Mesendoderm (in vitro differentiated cells): Measurements from ENCODE around the gene MLF2. TPM values are rescaled to one million over a fixed set of nuclear protein-coding genes. Genes with fewer than 3 reads are reported as not detected.

Experiments
- DNase-seq: peaks from one replicate; pipeline ENCODE4 v3.0.0; 2013
- H2AK5ac ChIP-seq: 2 replicates; pipeline ENCODE4 v1.6.1; 2013; ENCODE audit warnings: low read length, inconsistent platforms
- H2BK120ac ChIP-seq: 2 replicates; pipeline ENCODE4 v1.6.1; 2013; ENCODE audit warnings: low read depth, mild to moderate bottlenecking, low read length, moderate library complexity, mixed read lengths
- H2BK15ac ChIP-seq: replicated peaks from 2 replicates; pipeline ENCODE4 v1.6.1; 2013; ENCODE audit warnings: low read depth, mild to moderate bottlenecking, moderate library complexity
- H2BK5ac ChIP-seq: 2 replicates; pipeline ENCODE4 v1.6.1; 2013; ENCODE audit warnings: low read length, inconsistent platforms
- H3K18ac ChIP-seq: 2 replicates; pipeline ENCODE4 v1.6.1; 2013; ENCODE audit warnings: mild to moderate bottlenecking, low read length, mixed read lengths
- H3K23ac ChIP-seq: one replicate; pipeline ENCODE4 v1.6.1; 2013; ENCODE audit warnings: low read length
- H3K27ac ChIP-seq: 2 replicates; pipeline ENCODE4 v1.5.1; 2013; ENCODE audit warnings: low read depth, mild to moderate bottlenecking, inconsistent platforms, low read length, moderate library complexity
- H3K27me3 ChIP-seq: 2 replicates; pipeline ENCODE4 v1.6.1; 2013; ENCODE audit warnings: low read length, control low read depth, mild to moderate bottlenecking, inconsistent platforms; ENCODE audit not compliant: insufficient read depth, poor library complexity
- H3K36me3 ChIP-seq: 2 replicates; pipeline ENCODE4 v1.6.1; 2013; ENCODE audit warnings: low read length, inconsistent platforms; ENCODE audit not compliant: control insufficient read depth, insufficient read depth
- H3K4ac ChIP-seq: one replicate; pipeline ENCODE4 v1.6.1; 2013; ENCODE audit warnings: low read depth, mild to moderate bottlenecking, low read length, moderate library complexity
- H3K4me1 ChIP-seq: 2 replicates; pipeline ENCODE4 v1.6.1; 2013; ENCODE audit warnings: low read depth, low read length, inconsistent platforms; ENCODE audit not compliant: control insufficient read depth
- H3K4me2 ChIP-seq: 2 replicates; pipeline ENCODE4 v1.6.1; 2013; ENCODE audit warnings: low read length
- H3K4me3 ChIP-seq: 2 replicates; pipeline ENCODE4 v1.5.1; 2013; ENCODE audit warnings: mild to moderate bottlenecking, low read length
- H3K56ac ChIP-seq: one replicate; pipeline ENCODE4 v1.6.1; 2013; ENCODE audit warnings: low read length
- H3K79me1 ChIP-seq: 2 replicates; pipeline ENCODE4 v1.6.1; 2013; ENCODE audit warnings: low read length, inconsistent platforms
- H3K79me2 ChIP-seq: 2 replicates; pipeline ENCODE4 v1.6.1; 2013; ENCODE audit warnings: mild to moderate bottlenecking, low read length; ENCODE audit not compliant: control insufficient read depth, insufficient read depth
- H3K9ac ChIP-seq: 2 replicates; pipeline ENCODE4 v1.6.1; 2013; ENCODE audit warnings: low read length, inconsistent platforms
- H4K5ac ChIP-seq: one replicate; pipeline ENCODE4 v1.6.1; 2013; ENCODE audit warnings: low read length
- H4K8ac ChIP-seq: one replicate; pipeline ENCODE4 v1.6.1; 2013; ENCODE audit warnings: low read depth, mild to moderate bottlenecking, control low read depth, low read length, moderate library complexity
- whole genome bisulfite sequencing: extraction: QIAGEN DNeasy Blood & Tissue Kit; methylation state at CpG from one replicate; pipeline ENCODE4 v1.1.7; 2013; ENCODE audit warnings: low lambda C conversion rate, missing lambda C conversion rate; ENCODE audit not compliant: insufficient coverage; ENCODE audit errors: extremely low coverage; 5-methylcytosine and 5-hydroxymethylcytosine counted together
- small RNA-seq: library from polyadenylated mRNA; stranded (forward); fragments of <200 nt; extraction: miRNeasy Mini kit (QIAGEN cat#:217004); gene quantifications from one replicate; pipeline ENCODE3, GENCODE V24; 2013; ENCODE audit not compliant: insufficient read depth

MLF2 gene

DNA sequence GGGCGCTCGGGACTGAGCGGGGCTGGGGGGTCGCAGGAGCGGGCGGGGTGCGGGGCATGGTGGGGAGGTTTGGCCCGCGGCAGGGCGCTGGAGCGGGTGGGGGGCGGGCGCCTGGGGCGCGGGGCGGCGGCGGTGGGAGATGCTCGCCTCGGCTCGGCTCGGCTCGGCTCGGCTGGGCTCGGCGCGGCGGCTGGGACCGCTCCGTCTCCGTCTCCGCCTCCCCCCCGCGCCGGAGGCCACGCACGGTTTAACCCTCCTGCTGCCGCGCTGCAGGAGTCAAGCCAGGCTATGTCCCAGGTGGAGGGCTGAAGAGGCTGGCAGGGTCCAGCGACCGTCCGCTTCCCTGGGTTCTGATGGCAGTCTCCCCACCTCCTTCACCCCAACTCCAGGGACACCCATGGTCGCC lies 52.3 kb downstream of the MLF2 start, which contains the start of gene PIANP:
PIANP (minus strand) TSS at position 170 of the 406 bp plus-strand sequence. CDS start 2,754 bp downstream, outside the sequence.
- H4K5ac ChIP-seq, result no peak within 1 kb of the TSS
- H3K4me3 ChIP-seq, result peak within 1 kb of the TSS; percentile 64
- peaks cover 5% of the 10 kb centered on the region for H3K4me1 ChIP-seq
- peak within 1 kb of the TSS; percentile 95 for H3K4me2 ChIP-seq
- H3K18ac ChIP-seq, result peak within 1 kb of the TSS; percentile 77
- H2BK5ac ChIP-seq, result no peak within 1 kb of the TSS
- H3K9ac ChIP-seq, result peak within 1 kb of the TSS; percentile 78
- H2BK120ac ChIP-seq, result no peak within 1 kb of the TSS
- H3K79me2 ChIP-seq, result no peaks in the 10 kb centered on the region
- no peak within 1 kb of the TSS for H2BK15ac ChIP-seq
- no peaks in the 10 kb centered on the region for H3K79me1 ChIP-seq
- H3K27me3 ChIP-seq, result peaks cover 6% of the 10 kb centered on the region
- H2AK5ac ChIP-seq, result no peak within 1 kb of the TSS
- H3K23ac ChIP-seq, result peak within 1 kb of the TSS; percentile 68
- H3K27ac ChIP-seq, result no peak within 1 kb of the TSS
- no peak for DNase-seq
- H3K36me3 ChIP-seq, result no peaks in the 10 kb centered on the region
- WGBS, result no CpG with 5 or more reads among the region's 43 CpGs
- peak within 1 kb of the TSS; percentile 91 for H3K56ac ChIP-seq
- peak within 1 kb of the TSS; percentile 57 for H3K4ac ChIP-seq
- no peak within 1 kb of the TSS for H4K8ac ChIP-seq

- H3K27ac ChIP-seq, result no peak overlapping the region
- peak overlapping the region; percentile 61 for H3K4me2 ChIP-seq
- H3K27me3 ChIP-seq, result peaks cover 6% of the 10 kb centered on the region
- H2BK5ac ChIP-seq, result no peak overlapping the region
- H3K79me2 ChIP-seq, result no peaks in the 10 kb centered on the region
- peak; percentile 41 for DNase-seq
- no peak overlapping the region for H4K5ac ChIP-seq
- peak overlapping the region; percentile 91 for H3K56ac ChIP-seq
- peak overlapping the region; percentile 68 for H3K23ac ChIP-seq
- H3K4me1 ChIP-seq, result peaks cover 5% of the 10 kb centered on the region
- H3K79me1 ChIP-seq, result no peaks in the 10 kb centered on the region
- H3K36me3 ChIP-seq, result no peaks in the 10 kb centered on the region
- no peak overlapping the region for H2AK5ac ChIP-seq
- H3K9ac ChIP-seq, result peak overlapping the region; percentile 78
- peak overlapping the region; percentile 64 for H3K4me3 ChIP-seq
- H4K8ac ChIP-seq, result no peak overlapping the region
- no CpG with 5 or more reads among the region's 65 CpGs for WGBS
- no peak overlapping the region for H2BK15ac ChIP-seq
- H3K4ac ChIP-seq, result peak overlapping the region; percentile 57
- H2BK120ac ChIP-seq, result no peak overlapping the region
- H3K18ac ChIP-seq, result peak overlapping the region; percentile 77
These were observed 52.8 kb downstream of the MLF2 start for GRCh38 chr12:6699989-6700645.

- H3K27me3 ChIP-seq, result peaks cover 6% of the 10 kb centered on the region
- peak overlapping the region; percentile 78 for H3K9ac ChIP-seq
- no peak overlapping the region for H3K23ac ChIP-seq
- peak overlapping the region; percentile 77 for H3K18ac ChIP-seq
- H3K79me1 ChIP-seq, result no peaks in the 10 kb centered on the region
- H3K56ac ChIP-seq, result peak overlapping the region; percentile 91
- no peak overlapping the region for H2BK120ac ChIP-seq
- H2BK15ac ChIP-seq, result no peak overlapping the region
- H3K27ac ChIP-seq, result no peak overlapping the region
- peak overlapping the region; percentile 57 for H3K4ac ChIP-seq
- no peak overlapping the region for H2BK5ac ChIP-seq
- peak overlapping the region; percentile 19 for H3K4me3 ChIP-seq
- no peaks in the 10 kb centered on the region for H3K79me2 ChIP-seq
- H4K5ac ChIP-seq, result no peak overlapping the region
- no CpG with 5 or more reads among the region's 16 CpGs for WGBS
- no peak overlapping the region for H4K8ac ChIP-seq
- H3K36me3 ChIP-seq, result no peaks in the 10 kb centered on the region
- H3K4me2 ChIP-seq, result peak overlapping the region; percentile 61
- no peak for DNase-seq
- H3K4me1 ChIP-seq, result peaks cover 5% of the 10 kb centered on the region
- no peak overlapping the region for H2AK5ac ChIP-seq
These were observed 53.5 kb downstream of the MLF2 start for GRCh38 chr12:6699259-6699988.

DNA sequence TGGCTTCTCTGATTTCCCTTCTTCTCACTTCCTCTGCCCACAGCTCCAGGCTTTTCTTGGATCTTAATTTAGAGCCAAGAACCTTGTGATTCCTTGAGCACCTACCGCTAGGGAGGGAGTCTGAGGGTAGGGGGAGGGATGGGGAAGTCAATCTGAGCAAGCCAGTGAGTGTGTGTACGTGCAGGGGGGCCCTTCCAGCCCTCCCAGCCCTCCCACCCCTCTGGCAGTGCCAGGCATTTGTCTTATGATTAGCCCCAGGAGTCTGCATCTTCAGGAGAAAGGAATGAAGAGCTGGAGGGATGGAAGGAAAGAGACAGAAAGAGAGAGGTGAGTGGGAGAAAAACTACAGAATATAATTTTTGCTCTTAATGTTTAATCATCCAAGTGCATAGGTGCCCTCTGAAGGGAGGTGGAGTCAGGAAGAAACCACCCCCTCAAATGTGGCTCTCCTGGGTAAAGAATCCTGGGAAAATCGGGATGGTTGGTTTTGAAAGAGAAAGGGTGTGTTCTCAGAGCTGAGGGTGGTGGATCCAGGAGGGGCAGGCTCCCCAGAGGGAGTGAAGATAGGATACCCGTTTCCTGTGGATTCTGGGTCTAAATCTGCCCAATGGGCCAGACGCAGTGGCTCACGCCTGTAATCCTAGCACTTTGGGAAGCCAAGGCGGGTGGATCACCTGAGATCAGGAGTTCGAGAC lies 54.4 kb downstream of the MLF2 start:
- Histone ChIP-seq H3K36me3 (no peaks in the 10 kb centered on the region), H3K27me3 (peaks cover 6% of the 10 kb centered on the region), H4K8ac (no peak overlapping the region), H3K4me1 (peaks cover 5% of the 10 kb centered on the region), H3K4me3 (no peak overlapping the region), H3K18ac (peak overlapping the region; percentile 7), H3K9ac (peak overlapping the region; percentile 21), H4K5ac (no peak overlapping the region), H3K79me2 (no peaks in the 10 kb centered on the region), H2AK5ac (no peak overlapping the region), H3K4me2 (no peak overlapping the region), H2BK5ac (no peak overlapping the region), H3K79me1 (no peaks in the 10 kb centered on the region), H3K23ac (no peak overlapping the region), H3K4ac (no peak overlapping the region), H2BK120ac (no peak overlapping the region), H2BK15ac (no peak overlapping the region), H3K56ac (peak overlapping the region; percentile 52), H3K27ac (no peak overlapping the region)
- WGBS, result no CpG with 5 or more reads among the region's 8 CpGs
- peak; percentile 45 for DNase-seq

Small RNAs within 50 kb of the gene (small RNA-seq; reads per million reads assigned to genes)
- gene RNU6-781P, result not detected
